LoVo (cell line): ENCODE measurements around the gene WASF3.

Source experiments
- DNase-seq: peaks from one replicate; pipeline ENCODE4 v3.0.0-alpha.2; 2016; ENCODE audit warnings: low spot score

The WASF3 gene

DNA sequence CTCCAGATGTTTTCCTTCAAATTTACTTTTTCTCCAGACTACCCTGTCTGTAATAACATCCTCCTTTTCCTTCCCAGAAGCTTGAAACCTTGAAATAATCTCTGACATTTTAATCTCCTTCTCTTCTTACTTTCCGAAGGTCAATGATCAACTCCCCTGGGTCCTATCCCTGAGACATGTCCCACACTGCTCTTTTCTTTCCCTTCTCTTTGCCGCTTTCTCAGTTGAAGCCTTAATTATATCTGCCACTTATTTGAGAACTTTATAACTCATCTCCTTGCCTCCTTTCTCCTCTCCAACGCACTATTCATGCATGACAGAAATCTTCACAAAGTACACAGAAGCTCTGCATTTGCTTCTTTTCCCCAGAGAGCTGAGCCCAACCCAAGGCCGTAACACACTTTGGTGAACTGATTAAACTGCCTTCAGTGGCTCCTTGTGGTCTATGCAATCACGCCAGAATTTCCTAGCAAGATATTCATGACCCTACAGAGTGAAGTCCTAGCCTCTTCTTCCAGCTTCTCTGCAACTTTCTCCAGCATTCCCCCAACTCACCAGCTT, 9.2 kb upstream of the WASF3 start:
- no peak for DNase-seq

DNA sequence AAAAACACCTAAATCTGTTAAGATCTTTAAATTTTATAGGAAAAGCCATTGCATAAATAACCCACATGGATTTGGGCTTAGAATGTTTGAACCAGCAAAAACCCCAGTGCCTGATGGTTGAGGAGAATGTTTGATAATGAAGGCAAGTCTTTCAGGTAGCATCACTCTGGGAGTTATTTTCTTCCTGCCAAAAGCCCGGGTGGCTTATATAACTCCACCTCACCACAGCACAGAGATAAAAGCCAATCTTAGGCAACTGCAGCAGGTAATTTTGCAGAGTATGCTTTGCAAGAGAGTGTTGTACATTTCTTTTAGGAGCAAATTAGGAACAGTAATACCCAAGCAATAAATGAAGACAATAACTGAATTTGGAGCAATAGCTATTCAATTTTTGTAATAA, 7.8 kb upstream of the WASF3 start:
- DNase-seq = no peak

DNA sequence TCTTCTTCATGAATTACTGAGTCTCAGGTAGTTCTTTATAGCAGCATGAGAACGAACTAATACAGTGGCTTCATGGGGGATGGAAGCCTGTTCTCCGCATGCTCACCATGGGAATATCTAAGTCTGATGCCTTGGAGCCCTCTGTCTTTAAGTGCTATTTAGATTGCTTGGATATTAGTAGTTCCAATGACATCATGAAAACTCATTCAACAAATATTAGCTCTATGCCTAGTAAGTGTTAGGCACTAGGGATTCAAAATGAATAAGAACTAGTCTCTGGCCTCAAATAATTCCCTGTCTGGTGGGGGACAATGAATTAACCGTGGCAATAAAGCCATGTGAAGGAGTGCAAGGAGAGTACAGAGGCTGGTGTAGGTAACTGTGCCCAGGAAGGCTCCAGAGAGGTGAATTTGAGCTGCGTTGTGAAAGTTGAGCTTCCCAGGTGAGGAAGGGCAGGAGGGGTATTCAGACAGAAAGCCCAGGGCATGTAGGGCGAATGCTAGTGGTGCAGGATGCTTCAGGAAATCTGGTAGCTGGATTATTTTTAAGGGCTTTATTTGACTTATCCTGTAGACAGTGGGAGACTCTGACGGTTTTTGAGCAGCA, 6.1 kb upstream of the WASF3 start:
- no peak for DNase-seq

DNA sequence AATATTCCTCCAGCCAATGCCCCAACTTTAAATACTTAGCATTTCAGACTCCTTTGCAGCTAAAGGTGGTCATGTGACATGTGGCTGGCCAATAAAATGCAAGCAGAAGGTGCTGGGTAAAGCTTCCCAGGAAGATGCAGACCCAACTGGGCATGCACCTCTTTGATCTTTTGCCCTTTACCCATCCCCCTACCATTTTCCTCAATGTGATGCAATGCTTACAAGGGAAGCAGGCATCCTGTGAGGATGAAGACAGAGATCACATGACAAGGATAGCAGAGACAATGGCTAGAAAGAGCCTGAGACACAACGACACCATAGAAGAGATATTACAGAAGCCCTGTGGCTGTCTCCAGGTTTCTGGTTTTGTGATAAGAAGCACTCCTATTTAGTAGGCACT, 2.1 kb upstream of the WASF3 start:
- DNase-seq = no peak

DNA sequence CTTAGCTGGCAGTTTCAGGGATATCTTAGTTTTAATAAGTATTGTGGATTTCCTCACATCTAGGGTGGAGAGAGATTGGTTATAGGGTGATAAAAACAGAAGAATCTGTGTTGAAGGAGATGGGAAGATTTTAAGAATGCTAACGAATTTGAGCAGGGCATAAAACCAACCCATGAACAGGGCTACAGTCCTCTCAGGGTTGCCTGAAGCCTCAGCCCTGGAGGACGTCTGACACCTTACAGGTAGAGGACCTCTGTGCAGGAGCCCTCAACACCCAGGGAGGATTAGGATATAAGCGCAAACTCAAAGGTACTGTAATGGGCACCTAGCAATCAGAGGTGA, 461 bp upstream of the WASF3 start:
- DNase-seq = no peak

DNA sequence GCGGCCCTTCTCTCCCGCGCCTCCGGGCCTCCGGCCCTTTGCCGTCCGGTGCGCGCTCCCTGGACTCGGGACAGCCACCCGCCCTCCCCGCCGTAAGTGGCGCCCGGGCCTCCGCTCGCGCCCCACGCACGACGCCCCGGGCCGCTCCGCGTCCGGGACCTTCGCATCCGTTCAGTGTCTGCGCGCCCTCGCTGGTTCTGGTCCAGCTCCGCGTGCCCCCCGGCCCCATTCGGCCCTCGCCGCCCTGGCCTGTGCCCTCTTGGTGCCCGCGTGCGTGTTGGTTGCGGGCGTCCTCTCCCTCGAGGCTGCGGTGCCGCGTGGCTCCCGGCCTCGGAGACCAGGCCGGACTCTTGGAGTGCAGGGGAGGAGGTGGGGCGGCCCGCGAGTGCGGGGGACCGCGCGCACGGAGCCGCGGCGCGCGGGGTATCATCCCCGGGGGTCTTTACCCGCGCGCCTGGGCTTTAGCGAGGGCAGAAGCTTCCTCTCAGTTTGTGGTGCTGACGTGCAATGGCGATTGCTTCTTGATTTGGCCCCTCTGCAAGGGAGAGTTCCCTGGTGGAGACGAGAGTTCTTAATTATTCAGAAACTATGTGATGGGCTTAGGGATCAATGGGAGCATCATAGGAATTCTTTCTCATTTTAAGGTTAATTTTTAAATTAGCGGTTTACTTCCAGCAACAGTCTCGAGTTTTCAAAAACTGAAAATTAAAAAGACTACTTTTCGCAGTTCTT, 757 bp downstream of the WASF3 start:
- DNase-seq = no peak

DNA sequence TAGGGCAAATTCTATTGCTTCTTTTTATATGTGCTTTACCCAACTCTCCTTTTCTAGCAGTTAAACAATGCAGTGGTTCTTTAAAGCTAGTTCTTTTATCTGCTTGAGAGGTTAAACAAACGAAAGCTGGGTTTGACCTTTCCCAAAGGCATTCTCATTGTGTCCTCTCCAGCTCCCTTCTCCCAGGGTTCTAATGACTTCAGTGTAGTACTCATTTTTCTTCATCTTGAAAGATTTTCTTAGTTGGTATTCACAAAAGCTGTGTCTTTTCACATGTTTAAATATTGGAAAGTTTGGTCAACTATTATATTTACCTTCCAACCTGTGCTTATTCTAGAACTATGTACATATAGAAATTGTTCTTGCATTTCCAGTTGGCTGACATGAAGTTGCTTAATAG, 1.5 kb downstream of the WASF3 start:
- no peak for DNase-seq

DNA sequence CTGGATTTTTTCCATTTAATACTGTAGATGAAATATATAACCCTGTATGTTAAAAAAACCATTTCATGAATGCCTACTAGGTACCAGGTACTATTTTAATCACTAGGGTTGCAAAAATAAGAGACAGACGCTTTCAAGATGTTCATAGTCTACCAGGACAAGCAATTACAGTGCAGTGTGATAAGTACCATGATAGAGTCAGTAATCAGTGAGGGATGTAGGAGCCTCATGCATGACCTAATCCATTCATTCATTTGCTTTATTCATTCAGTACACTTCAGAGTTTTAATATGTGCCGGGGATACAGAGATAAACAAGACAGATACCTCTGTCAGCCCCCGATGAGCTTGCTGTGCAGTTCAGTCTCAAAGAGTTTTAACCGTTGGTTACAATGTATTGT, 3.0 kb downstream of the WASF3 start:
- DNase-seq = no peak

DNA sequence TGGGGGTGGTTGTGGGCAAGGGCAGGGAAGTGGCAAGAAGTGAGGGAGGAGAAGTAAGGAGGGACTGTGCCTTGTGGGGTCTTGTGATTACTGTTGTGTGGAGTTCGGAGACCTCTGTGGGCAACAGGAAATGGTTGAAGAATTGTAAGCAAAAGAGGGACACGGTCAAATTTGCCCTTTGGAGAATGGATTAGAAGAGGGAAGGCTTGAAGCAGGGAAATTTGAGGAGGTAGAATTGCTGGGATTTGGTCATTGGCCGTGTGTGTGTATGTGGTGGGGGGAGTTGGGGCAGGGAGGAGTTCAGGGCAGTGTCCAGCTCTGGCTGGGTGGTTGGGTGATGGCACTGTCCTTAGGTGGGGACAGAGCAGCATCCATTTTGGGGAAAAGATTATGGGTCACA, 3.6 kb downstream of the WASF3 start:
- DNase-seq = no peak

DNA sequence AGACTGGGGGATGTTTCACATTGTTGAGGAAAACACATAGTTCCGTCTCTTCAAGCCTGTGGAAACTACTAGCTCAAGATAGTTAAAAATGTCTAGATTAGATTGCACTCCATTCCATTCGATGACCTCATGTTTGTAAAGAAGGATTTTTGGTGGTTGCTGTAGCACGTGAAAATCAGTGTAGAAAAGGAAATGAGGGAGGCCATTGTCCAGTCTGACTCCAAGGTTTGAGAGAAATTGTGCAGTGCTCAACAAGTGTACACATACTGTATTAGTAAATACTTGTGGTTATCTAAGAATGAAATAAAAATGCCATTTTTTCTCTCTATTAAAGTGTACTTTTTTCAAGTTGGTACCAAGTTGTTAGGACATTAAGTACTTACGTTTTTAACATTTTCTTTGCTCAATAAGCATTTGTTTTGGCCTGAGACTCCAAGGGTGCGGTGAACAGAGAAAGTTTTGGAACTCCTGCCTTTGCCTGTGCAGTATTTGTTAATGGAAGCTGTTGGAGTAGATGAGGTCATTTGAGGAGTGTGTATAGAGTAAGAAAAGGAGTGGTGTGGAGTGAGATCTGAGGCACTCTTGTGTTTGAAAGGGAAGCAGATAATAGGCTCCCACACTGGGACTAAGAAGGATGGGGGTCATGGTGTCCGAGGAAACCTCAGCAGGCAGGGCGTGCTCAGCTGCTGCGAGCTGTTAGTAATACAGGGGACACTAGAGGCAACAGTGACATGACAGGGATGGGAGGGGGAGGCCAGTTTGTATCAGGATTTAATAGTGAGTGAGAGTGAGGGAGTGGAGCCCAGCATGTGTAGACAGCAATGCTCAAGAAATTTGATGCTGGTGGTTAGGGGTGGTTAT, 4.4 kb downstream of the WASF3 start:
- no peak for DNase-seq

DNA sequence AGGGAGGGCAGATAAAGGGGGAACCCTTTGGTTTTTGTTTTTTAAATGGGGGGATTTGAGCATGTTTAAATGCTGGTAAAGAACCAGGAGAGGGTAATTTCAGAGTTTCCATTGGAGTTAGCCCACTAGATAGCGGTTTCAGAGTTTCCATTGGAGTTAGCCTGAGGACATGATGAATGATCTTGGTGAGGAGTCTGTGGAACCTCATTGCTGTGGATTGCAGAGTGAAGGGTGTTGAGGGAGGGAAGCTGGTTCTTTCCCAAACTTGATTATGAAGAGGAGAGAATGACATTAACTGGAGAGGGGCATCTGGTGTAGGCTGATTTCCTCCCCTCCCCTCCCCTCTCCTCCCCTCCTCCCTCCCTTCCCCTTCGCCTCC, 5.0 kb downstream of the WASF3 start:
- no peak for DNase-seq

DNA sequence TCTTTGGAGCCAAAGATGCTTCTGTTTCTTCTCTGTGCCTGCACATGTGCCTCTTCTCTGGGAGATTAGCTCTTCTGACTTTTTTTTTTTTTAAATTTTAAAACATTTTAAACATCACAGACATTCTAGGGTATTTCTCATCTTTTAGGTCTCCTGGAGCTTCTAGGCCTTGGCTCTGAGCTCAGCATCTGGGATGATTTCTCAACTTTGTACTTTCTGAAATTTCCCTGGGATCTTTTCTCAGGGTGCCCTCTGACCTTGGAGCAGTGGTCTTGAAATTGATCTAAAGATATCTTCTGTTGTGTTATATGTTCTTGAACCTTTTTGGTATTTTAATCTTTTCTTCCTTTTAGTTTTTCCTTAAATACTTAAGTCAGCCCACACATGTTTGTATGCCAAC, 6.2 kb downstream of the WASF3 start:
- no peak for DNase-seq

DNA sequence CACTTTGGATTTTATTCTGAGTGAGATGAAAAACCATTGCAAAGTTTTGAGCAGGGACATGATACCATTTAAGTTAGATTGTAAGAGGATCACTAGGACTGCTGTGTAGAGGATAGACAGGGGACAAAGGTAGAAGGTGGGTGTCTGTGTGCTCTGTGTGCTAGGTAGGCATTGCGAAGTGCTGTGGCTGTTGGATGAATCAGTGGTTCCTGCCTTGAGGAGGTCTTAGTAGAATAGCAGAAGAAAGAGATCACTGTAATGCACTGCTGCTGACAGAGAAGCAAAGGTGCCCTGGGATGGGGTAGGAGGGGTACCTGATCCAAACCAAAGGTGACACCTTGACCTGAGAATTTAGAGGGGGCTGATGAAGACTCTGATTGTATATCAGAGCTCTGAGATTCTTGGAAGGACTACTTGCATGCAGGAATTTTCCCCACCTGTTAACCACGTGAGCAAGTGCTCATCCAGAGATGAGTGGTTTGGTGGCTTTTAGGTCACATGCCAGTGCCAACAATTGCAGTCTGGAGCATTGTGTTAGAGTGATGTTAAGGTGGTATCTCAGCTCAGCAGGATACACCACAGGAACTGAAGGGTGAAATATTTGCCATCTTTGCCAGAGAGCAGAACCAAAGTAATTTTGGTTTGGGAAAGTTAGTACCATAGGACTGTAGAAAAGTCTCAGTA, 10.8 kb downstream of the WASF3 start:
- no peak for DNase-seq

DNA sequence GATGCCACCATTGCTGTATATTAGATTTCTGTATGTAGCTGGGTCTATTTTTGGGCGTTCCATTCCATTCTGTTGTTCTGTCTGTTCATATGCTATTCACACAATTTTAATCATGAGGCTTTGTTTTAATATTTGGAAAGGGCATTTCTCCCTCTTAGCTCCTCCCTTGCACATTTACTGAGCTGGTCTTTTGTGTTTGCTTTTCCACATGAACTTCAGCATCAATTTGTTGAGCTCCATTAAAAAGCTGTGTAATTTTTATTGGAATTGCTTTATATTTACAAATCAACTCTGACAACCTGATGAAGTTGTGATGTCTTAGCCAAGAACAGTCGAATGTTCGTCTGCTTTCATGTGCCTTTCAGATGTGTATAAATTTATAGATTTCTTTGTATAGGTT, 14.0 kb downstream of the WASF3 start:
- no peak for DNase-seq

DNA sequence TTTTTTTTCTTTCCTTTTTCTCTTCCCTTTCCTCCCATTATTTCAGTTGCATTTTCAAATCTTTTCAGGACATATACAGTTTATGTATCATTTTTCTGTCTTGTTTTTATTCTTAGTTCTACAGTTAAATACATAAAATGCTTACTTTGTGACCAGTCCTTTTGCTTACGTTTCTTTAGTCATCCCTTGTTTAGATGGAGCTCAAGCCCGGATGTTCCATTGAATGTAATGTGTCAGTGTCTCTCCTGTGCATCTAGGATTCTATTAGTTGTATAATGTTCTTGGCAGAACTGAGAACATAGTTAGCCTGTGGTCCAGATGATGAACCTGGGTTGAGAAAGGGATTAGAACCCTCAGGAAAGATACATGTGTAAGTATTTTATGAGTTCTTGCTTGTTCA, 17.8 kb downstream of the WASF3 start:
- no peak for DNase-seq

DNA sequence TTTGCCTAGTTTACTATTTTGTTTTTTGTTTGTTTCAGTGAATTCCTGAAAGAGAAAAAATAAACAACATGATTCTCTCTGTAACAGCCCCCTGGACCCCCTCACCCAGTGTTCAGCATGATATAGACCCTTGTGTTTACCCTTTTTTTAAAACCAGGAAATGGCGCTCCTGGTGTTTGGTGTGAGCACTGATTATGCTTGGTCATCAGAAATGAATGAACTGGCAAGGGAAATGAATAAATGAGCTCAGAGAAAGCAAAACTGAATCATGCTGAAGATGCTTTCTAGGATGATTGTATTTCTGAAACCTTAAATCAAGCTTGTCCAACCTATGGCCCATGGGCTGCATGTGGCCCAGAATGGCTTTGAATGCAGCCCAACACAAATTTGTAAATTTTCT, 22.1 kb downstream of the WASF3 start:
- DNase-seq = no peak

DNA sequence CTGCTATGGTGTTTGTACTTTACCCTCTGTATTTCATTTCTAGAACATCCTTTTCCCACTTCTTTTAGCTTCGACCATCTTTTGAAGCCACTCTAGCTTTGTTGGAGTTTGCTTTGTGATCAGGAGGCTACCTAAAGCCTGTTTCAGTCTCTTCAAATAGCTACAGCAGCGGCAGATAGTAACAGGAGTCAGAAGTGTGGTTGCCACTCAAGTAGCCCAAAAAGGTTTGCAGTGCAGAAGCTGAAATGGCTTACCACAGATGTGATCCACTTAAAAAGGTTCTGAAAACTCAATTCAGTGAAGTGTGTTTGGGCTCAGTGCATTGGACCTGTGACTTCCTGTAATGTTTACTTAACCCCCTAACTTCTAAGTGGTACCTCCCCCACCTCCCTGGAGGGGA, 26.2 kb downstream of the WASF3 start:
- no peak for DNase-seq

DNA sequence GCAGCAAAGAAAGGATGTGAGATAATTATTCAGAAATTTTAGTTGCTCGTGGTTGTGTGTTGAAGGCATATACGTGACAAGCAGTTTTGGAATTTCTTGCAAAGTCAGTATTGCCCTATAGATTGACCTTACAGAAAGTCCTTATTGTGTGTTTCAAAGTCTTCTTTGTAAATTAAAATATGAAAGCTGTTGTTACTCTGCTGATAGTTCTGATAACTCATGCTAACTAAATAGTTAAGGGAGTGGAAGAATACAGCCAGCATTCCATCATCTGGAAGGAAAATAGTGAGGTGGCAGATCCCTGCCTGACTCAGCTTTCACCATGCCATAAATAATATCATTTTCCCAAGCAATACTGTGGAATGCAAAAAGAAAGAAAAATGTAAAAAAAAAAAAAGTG, 27.2 kb downstream of the WASF3 start:
- DNase-seq = no peak

DNA sequence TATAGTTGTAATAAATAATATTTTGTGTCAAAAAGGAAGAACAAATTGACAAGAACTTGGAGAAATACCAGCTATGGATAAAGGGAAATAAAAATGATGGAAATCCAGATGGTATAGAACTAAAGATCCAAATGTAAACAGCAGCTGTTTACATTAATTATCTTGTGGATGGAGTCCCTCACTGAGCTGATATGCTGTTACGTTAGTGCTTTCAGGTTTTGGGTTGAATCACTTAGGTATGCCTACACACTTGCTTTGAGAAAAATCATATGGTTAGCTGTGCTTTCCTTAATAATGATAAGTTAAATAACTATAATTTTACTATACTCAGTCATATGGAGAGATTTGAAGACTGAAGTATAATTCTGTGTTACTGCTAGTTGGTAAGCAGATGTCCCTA, 27.7 kb downstream of the WASF3 start:
- no peak for DNase-seq

DNA sequence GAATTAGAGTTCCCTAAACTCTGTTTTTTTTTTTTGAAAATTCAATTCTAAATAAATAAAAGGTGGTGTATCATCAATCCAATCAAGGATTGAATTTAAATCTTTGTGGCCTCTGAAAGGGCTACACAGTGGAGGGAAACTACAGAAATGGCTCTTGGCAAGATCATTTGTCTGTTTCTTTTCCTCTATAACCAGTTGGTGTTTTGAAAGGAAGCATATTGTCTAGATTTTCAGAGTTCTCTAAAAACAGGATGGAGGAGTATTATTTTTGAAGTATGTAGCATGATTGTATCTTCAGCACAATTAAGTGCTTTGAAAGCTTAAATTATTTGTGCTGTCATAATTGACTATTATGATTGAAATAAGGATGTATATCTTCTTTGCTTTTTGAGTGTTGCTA, 29.8 kb downstream of the WASF3 start:
- DNase-seq = no peak

DNA sequence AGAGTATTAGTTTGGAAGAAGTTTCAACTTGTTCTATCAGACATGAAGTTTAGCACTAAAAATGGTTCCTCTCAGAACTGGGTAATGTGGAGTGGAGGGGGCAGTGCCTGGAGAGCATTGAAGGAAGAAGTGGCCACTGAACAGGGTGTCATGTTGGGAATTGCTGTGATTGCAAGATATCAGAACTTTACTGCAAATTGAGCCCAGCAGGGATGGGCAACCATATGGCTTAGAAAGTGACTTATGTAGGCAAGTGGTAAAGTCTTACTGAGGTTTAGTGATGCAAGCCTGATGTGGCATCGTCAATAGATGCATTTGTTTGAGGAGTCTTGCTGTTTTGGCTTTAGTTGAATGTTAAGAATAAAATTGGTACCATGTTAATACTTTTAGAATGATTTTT, 31.7 kb downstream of the WASF3 start:
- no peak for DNase-seq

DNA sequence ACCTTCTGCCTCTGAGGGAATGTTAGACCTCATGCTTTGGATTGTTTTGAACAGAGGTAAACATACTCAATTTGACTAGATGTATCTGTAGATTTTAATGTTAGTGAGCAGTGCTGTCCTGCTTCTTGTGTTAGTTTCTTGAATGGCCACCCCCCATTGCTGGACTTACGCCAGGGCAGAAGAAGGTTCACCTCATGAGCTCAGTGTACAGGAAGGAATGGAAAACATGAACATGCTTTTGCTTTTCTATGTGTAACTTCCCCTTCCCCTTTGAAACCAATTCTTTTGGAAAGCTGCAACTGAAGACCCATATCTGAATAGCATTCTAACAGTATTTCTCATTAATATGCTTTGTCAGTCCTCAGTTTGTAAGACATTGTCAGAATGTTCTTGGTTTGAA, 32.3 kb downstream of the WASF3 start:
- DNase-seq = no peak

DNA sequence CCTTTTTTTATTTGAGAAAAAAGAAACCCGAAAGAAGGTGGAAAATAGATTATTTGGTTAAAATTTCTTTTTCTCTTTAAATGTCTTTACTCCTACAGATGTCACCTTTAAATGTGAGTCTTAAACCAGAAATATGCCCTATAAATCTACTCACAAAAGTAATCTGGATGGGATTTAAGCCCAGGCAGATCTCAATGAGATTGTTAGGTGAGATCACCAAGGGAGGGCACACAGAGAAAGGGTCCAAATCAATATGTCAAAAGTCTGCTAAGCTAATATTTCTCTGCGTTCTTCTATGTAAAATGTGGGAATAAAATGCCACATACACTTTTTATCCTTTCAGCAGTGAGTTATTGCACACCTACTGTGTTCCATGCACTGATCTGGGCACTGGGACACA, 32.9 kb downstream of the WASF3 start:
- no peak for DNase-seq
